Activated B cell treated with CpG ODN at 0.5 μM for 24 hours (primary cell): ENCODE results near the gene CBLB. TPM values are rescaled to one million over a fixed set of nuclear protein-coding genes. Genes with fewer than 3 reads are reported as not detected.

ENCODE experiments used
- ATAC-seq: fragments of 200-7000 bp; cut with Tn5 transposase; one replicate; pipeline ENCODE4 v1.10.0; 2021; ENCODE audit warnings: low read depth, mild to moderate bottlenecking, moderate library complexity
- CTCF ChIA-PET: fragments of 350-600 bp; sonication (Branson Sonifier 250); formaldehyde crosslinking; loops from one replicate; lab custom pipeline; 2021; ENCODE audit warnings: antibody characterized with exemption; lab: Charles Lee
- POLR2A ChIA-PET: fragments of 350-600 bp; sonication (Branson Sonifier 250); formaldehyde crosslinking; loops from one replicate; lab custom pipeline; 2021; ENCODE audit warnings: antibody characterized with exemption; lab: Charles Lee
- DNase-seq: peaks from one replicate; pipeline ENCODE4 v3.0.0; 2022
- H3K27ac Mint-ChIP-seq: one replicate; pipeline ENCODE4 v1.8.0; 2020; ENCODE audit warnings: mixed read lengths
- H3K27me3 Mint-ChIP-seq: one replicate; pipeline ENCODE4 v1.8.0; 2021; ENCODE audit warnings: mixed read lengths
- H3K36me3 Mint-ChIP-seq: one replicate; pipeline ENCODE4 v1.8.0; 2021; ENCODE audit warnings: low read depth, mixed read lengths
- H3K4me1 Mint-ChIP-seq: one replicate; pipeline ENCODE4 v1.8.0; 2021; ENCODE audit warnings: mixed read lengths
- H3K4me3 Mint-ChIP-seq: one replicate; pipeline ENCODE4 v1.8.0; 2020; ENCODE audit warnings: mild to moderate bottlenecking, mixed read lengths
- H3K9me3 Mint-ChIP-seq: one replicate; pipeline ENCODE4 v1.8.0; 2020; ENCODE audit warnings: mixed read lengths
- CTCF ChIP-seq: fragments of 200-600 bp; IDR thresholded peaks from one replicate; pipeline ENCODE4 v1.8.0; 2022; ENCODE audit warnings: antibody characterized with exemption, mild to moderate bottlenecking
- intact Hi-C: fragments of 100-400 bp; cut with micrococcal nuclease; formaldehyde crosslinking; loops from one replicate; pipeline ENCODE4 v1.15.1; 2024
- total RNA-seq: library from RNA; stranded (reverse); gene quantifications from 2 replicates; pipeline ENCODE4 v1.2.3, GENCODE V29; 2022

CBLB gene
- total RNA-seq, 1 donor from 2014 or later = 78.1 TPM

- no peak overlapping the region for H3K4me3 Mint-ChIP-seq
- no peaks in the 10 kb centered on the region for H3K36me3 Mint-ChIP-seq
- DNase-seq (no peak), ATAC-seq (no peak)
- no peak overlapping the region for H3K27ac Mint-ChIP-seq
- H3K4me1 Mint-ChIP-seq = peaks cover 11% of the 10 kb centered on the region
- POLR2A ChIA-PET = no interaction called here
- intact Hi-C loops = no loop called here
- peaks cover 7% of the 10 kb centered on the region for H3K9me3 Mint-ChIP-seq
- CTCF ChIA-PET = no interaction called here
- no peak for TF ChIP-seq CTCF
- no peaks in the 10 kb centered on the region for H3K27me3 Mint-ChIP-seq
These were observed 42.7 kb upstream of the CBLB start for GRCh38 chr3:105911496-105911895.

GRCh38 chr3:105907777-105908176 is 39.0 kb upstream of the CBLB start:
- no peak for DNase-seq
- intact Hi-C loops = no loop called here
- Mint-ChIP-seq H3K4me1 (peaks cover 11% of the 10 kb centered on the region), H3K27me3 (no peaks in the 10 kb centered on the region), H3K27ac (no peak overlapping the region), H3K9me3 (no peaks in the 10 kb centered on the region), H3K36me3 (no peaks in the 10 kb centered on the region), H3K4me3 (no peak overlapping the region)
- ChIA-PET CTCF (interaction anchor here (1.2 kb wide), 1 partner anchor 19 kb away, joined by 3 read pairs; no protein-coding TSS in a partner anchor), POLR2A (interaction anchor here (0.7 to 1.0 kb wide), 3 partner anchors 14 to 395 kb away, joined by 3 read pairs; no protein-coding TSS in a partner anchor)
- peak; percentile 40 for ATAC-seq
- TF ChIP-seq CTCF = no peak

- ChIA-PET CTCF (no interaction called here), POLR2A (no interaction called here)
- Mint-ChIP-seq H3K9me3 (no peaks in the 10 kb centered on the region), H3K4me3 (no peak overlapping the region), H3K4me1 (peaks cover 11% of the 10 kb centered on the region), H3K27me3 (no peaks in the 10 kb centered on the region), H3K27ac (no peak overlapping the region), H3K36me3 (no peaks in the 10 kb centered on the region)
- ATAC-seq = no peak
- no peak for TF ChIP-seq CTCF
- intact Hi-C loops = no loop called here
- DNase-seq = no peak
These were observed 38.0 kb upstream of the CBLB start for GRCh38 chr3:105906836-105907235.

- H3K9me3 Mint-ChIP-seq = no peaks in the 10 kb centered on the region
- POLR2A ChIA-PET = no interaction called here
- no peak overlapping the region for H3K27ac Mint-ChIP-seq
- H3K36me3 Mint-ChIP-seq = no peaks in the 10 kb centered on the region
- intact Hi-C loops = no loop called here
- CTCF ChIA-PET = no interaction called here
- DNase-seq = no peak
- no peaks in the 10 kb centered on the region for H3K27me3 Mint-ChIP-seq
- no peak for TF ChIP-seq CTCF
- peaks cover 11% of the 10 kb centered on the region for H3K4me1 Mint-ChIP-seq
- H3K4me3 Mint-ChIP-seq = no peak overlapping the region
- no peak for ATAC-seq
These were observed 37.5 kb upstream of the CBLB start for GRCh38 chr3:105906345-105906744.

GRCh38 chr3:105905328-105905727 is 36.5 kb upstream of the CBLB start:
- ChIA-PET CTCF (no interaction called here), POLR2A (no interaction called here)
- DNase-seq = no peak
- Mint-ChIP-seq H3K4me1 (peaks cover 11% of the 10 kb centered on the region), H3K27ac (no peak overlapping the region), H3K36me3 (no peaks in the 10 kb centered on the region), H3K9me3 (no peaks in the 10 kb centered on the region), H3K27me3 (no peaks in the 10 kb centered on the region), H3K4me3 (no peak overlapping the region)
- TF ChIP-seq CTCF = no peak
- intact Hi-C loops = no loop called here
- no peak for ATAC-seq
